Sigmoid colon (tissue), 7 donors: ENCODE results near the gene ZNF513. TPM values are rescaled to one million over a fixed set of nuclear protein-coding genes. Genes with fewer than 3 reads are reported as not detected.

ENCODE experiments used
- DNase-seq: peaks from one replicate; pipeline ENCODE4 v3.0.0-alpha.2; 2019
- H3K27ac ChIP-seq, 4 donors: fragments of 200-600 bp; sonication (generic); one replicate each; pipeline ENCODE4 v1.5.1; 2016 to 2019; ENCODE audit warnings: mild to moderate bottlenecking in 1 of 4
- H3K27me3 ChIP-seq, 3 donors: fragments of 200-600 bp; sonication (generic); one replicate each; pipeline ENCODE4 v1.5.1; 2019; ENCODE audit warnings: mild to moderate bottlenecking in 1 of 3
- H3K36me3 ChIP-seq, 4 donors: fragments of 200-600 bp; sonication (generic); one replicate each; pipeline ENCODE4 v1.5.1; 2016 to 2019
- H3K4me1 ChIP-seq, 4 donors: fragments of 200-600 bp; sonication (generic); one replicate each; pipeline ENCODE4 v1.5.1; 2017 to 2019
- H3K4me3 ChIP-seq, 4 donors: fragments of 200-600 bp; sonication (generic); one replicate each; pipeline ENCODE4 v1.5.1; 2017 to 2019; ENCODE audit warnings: mild to moderate bottlenecking in 2 of 4, moderate library complexity in 1 of 4
- H3K9me3 ChIP-seq, 4 donors: fragments of 200-600 bp in 3 of 4; sonication (generic) in 3 of 4; one replicate each; pipeline versions ENCODE4 v1.5.1 to v1.6.1; 2013 to 2019
- EP300 ChIP-seq, 4 donors: sonication (generic); formaldehyde crosslinking; IDR thresholded peaks; one replicate each; pipeline ENCODE4 v1.6.1; 2017; ENCODE audit warnings: antibody characterized with exemption in 4 of 4
- POLR2A ChIP-seq, 2 donors: fragments of 450-650 bp; IDR thresholded peaks; one replicate each; pipeline ENCODE4 v1.6.1; 2016; ENCODE audit warnings: antibody characterized with exemption in 2 of 2, mild to moderate bottlenecking in 2 of 2, moderate library complexity in 2 of 2
- POLR2AphosphoS5 ChIP-seq, 4 donors: sonication (generic); formaldehyde crosslinking; IDR thresholded peaks; one replicate each; pipeline ENCODE4 v1.6.1; 2017; ENCODE audit warnings: antibody characterized with exemption in 4 of 4
- WGBS, 2 donors: extraction: QIAGEN DNeasy Blood & Tissue Kit; methylation state at CpG; one replicate each; pipeline ENCODE4 v1.1.7; 2013; 5-methylcytosine and 5-hydroxymethylcytosine counted together
- intact Hi-C: fragments of 100-400 bp; cut with DNase I; formaldehyde crosslinking; loops from one replicate; pipeline ENCODE4 v1.15.1; 2023
- polyA plus RNA-seq, 3 donors: library from polyadenylated mRNA; stranded (reverse); fragments of 200-250 nt; gene quantifications; one replicate each; pipeline ENCODE4 v1.2.3, GENCODE V29; 2013
- total RNA-seq, 4 donors: library from RNA; depleted of rRNA; stranded (reverse); fragments of >200 nt; gene quantifications; one replicate each; pipeline ENCODE4 v1.1.0, GENCODE V29; 2016
- TF ChIP-seq, protein P1 (sequence below), 4 experiments: fragments of 450-650 bp in 3 of 4; fragments of 200-600 bp in 1 of 4; IDR thresholded peaks; one replicate each; pipeline ENCODE4 v1.5.1; 2016 to 2019; ENCODE audit warnings: antibody characterized with exemption in 4 of 4, mild to moderate bottlenecking in 3 of 4, moderate library complexity in 2 of 4
- donor health status: healthy with polysubstance abuse.
- donor health status: Bipolar disorder and iron deficiency.
- donor health status: healthy.

The ZNF513 gene
- total and polyA plus RNA-seq, 7 donors = 5.0 to 27.5 (median 8.7) TPM

DNA sequence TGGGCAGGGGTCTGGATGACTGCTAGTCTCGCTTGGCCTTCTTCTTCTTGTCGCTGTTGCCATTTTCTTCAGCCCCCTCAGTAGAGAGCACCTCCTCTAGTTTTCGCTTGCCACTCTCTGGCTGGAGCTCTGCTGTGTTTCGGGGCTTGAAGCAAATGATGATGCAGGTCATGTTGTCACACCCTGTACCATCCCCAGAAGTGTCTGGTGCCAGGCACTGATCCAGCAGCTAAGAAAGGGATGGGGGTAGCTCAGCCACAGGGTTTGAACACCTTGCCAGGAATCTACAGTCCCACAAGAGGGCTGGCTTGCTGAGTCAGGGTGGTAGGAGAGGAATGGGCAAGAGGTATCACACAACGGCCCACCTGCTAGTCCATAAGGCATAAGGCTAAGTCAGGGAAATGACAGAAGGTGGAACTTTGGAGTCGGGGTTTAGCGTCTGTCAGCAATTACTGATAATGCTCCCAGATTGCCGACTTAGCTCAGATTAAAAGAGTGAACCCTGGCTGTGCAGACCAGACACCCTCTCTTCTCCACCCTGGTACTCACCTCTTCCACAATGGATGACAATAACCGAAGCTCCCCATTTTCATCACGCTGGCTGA lies 1.1 kb upstream of the ZNF513 start:
- peaks cover 0 to 23% (median 21%) of the 10 kb centered on the region in 4 donors for H3K4me1 ChIP-seq
- H3K36me3 ChIP-seq = peaks cover 28 to 76% (median 34%) of the 10 kb centered on the region in 4 donors
- H3K4me3 ChIP-seq = no peak overlapping the region
- WGBS, 2 donors = 94 to 95% methylated on average over 10 of the region's 10 CpGs
- TF ChIP-seq, protein P1, sequence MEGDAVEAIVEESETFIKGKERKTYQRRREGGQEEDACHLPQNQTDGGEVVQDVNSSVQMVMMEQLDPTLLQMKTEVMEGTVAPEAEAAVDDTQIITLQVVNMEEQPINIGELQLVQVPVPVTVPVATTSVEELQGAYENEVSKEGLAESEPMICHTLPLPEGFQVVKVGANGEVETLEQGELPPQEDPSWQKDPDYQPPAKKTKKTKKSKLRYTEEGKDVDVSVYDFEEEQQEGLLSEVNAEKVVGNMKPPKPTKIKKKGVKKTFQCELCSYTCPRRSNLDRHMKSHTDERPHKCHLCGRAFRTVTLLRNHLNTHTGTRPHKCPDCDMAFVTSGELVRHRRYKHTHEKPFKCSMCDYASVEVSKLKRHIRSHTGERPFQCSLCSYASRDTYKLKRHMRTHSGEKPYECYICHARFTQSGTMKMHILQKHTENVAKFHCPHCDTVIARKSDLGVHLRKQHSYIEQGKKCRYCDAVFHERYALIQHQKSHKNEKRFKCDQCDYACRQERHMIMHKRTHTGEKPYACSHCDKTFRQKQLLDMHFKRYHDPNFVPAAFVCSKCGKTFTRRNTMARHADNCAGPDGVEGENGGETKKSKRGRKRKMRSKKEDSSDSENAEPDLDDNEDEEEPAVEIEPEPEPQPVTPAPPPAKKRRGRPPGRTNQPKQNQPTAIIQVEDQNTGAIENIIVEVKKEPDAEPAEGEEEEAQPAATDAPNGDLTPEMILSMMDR (IDR thresholded peaks at IDR 0.05) = no peak
- no peak for TF ChIP-seq POLR2A (IDR thresholded peaks at IDR 0.05)
- TF ChIP-seq EP300 (IDR thresholded peaks at IDR 0.05) = no peak
- TF ChIP-seq POLR2AphosphoS5 (IDR thresholded peaks at IDR 0.05) = no peak
- peak overlapping the region; percentile 84 to 90 (median 88) for H3K27ac ChIP-seq
- no peak for DNase-seq
- no peaks in the 10 kb centered on the region for H3K27me3 ChIP-seq
- no peaks in the 10 kb centered on the region for H3K9me3 ChIP-seq
- intact Hi-C loops = loop anchor here (2.0 kb wide), 1 partner anchor 27 kb away; the partner anchor contains the start of gene PPM1G

DNA sequence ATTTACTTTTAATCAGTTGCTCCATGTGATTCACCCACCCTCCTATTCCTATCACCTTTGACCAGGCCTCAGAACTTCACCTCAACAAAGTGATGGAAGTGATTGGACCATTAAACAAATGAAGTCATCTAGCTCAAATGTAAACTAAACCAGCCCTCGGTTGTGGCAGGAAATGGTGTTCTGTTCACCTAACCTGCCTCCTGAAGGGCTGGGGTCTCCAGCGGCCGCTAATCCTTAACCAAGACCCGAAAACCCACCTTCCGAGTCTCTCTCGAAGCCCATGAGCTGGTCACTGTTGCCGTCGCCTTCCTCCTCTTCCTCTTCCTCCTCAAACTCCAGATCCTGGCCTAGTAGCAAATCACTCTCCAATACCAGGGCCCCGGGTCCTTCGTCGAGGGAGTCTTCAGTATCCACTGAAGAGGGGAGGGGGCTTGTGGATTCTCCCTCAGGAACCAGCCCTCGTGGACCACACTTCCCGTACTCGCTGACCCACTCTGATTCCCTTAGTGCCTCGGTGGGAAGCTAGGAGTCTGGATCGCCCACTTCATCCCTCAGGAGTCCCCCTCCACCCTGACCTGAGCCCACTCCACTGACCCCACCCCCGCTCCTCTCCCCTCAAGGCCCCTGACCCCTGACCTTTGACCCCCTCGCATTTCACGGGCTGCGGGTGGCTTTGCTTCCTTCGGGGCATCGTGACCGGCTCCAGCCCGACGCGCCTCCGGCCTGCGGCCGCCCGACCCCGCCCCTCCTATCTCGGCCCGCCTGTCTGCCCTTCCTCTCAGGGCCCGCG lies 503 bp downstream of the ZNF513 start:
- peak overlapping the region; percentile 84 to 90 (median 88) for H3K27ac ChIP-seq
- intact Hi-C loops = loop anchor here (1.0 to 2.0 kb wide), 2 partner anchors 10 to 29 kb away; partner anchors contain the start of genes EIF2B4, PPM1G and SNX17
- peak overlapping the region; percentile 51 to 87 (median 72) for H3K4me3 ChIP-seq
- DNase-seq = peak; percentile 88
- 1% methylated on average over 35 of the region's 35 CpGs for WGBS, 2 donors
- peaks cover 43 to 76% (median 46%) of the 10 kb centered on the region in 4 donors for H3K36me3 ChIP-seq
- H3K27me3 ChIP-seq = no peaks in the 10 kb centered on the region
- H3K9me3 ChIP-seq = no peaks in the 10 kb centered on the region
- TF ChIP-seq POLR2AphosphoS5 (IDR thresholded peaks at IDR 0.05) (peak in 3 of 4 donors; percentile 6 to 49 (median 18)), POLR2A (IDR thresholded peaks at IDR 0.05) (no peak)
- H3K4me1 ChIP-seq = peaks cover 0 to 23% (median 21%) of the 10 kb centered on the region in 4 donors

DNA sequence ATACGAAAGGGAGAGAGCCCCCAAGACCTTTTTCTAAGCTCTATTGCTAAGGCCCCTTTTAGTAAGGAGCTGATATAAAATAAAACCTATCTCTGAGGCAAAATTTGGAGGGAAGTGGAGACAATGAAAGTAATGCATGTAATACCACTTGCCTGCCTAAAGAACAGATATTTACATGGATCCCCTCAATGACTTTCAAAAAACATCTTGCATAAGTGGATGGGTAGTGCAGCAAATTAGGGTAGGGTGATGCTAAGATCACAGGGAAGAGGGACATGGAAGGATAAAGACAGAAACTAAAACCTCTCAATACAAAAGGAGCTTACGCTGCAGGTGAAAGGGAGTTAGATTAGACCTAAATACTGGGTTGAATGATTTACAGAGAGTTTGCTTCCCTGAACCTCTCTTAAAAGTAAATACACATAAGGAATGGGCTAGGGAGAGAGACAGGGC lies 1.1 kb downstream of the ZNF513 start:
- Histone ChIP-seq H3K9me3 (no peaks in the 10 kb centered on the region), H3K4me1 (peaks cover 0 to 23% (median 21%) of the 10 kb centered on the region in 4 donors), H3K36me3 (peaks cover 43 to 76% (median 47%) of the 10 kb centered on the region in 4 donors), H3K27me3 (no peaks in the 10 kb centered on the region), H3K4me3 (peak overlapping the region in 3 of 4 donors; percentile 67 to 87 (median 76)), H3K27ac (peak overlapping the region; percentile 84 to 90 (median 88))
- WGBS, 2 donors = 45 to 78% methylated on average over 2 of the region's 2 CpGs
- TF ChIP-seq, protein P1 (IDR thresholded peaks at IDR 0.05) = no peak
- TF ChIP-seq EP300 (IDR thresholded peaks at IDR 0.05) (no peak), POLR2AphosphoS5 (IDR thresholded peaks at IDR 0.05) (no peak), POLR2A (IDR thresholded peaks at IDR 0.05) (no peak)
- no peak for DNase-seq
- intact Hi-C loops = no loop called here

DNA sequence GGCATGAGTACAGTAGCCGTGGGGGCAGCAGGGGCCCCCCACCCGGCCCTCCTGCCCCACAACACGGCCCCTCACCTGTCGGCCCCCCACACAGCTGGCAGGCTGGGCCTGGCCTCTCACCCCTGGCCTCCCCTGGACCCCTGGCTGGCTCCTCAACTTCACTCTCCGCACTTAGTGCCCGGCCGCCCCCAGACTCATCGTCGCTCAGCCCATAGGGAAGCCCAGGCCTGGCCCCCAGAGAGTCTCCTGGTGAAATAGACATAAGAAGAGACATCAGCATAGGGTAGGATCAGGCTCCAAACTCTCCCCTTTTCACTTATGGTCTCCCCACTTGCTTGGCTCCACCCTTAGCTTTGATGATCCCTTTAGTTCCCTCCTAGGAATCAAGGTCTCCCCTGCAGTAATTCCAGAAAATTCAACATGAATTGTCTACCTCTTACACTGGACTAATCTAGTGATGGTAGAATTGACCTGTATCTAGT lies 1.7 kb downstream of the ZNF513 start:
- H3K4me1 ChIP-seq = peaks cover 0 to 23% (median 21%) of the 10 kb centered on the region in 4 donors
- H3K27ac ChIP-seq = peak overlapping the region in 3 of 4 donors; percentile 9 to 90 (median 88)
- WGBS, 2 donors = 88 to 93% methylated on average over 9 of the region's 9 CpGs
- intact Hi-C loops = no loop called here
- H3K4me3 ChIP-seq = no peak overlapping the region
- no peaks in the 10 kb centered on the region for H3K27me3 ChIP-seq
- no peak for DNase-seq
- H3K36me3 ChIP-seq = peaks cover 42 to 76% (median 48%) of the 10 kb centered on the region in 4 donors
- H3K9me3 ChIP-seq = no peaks in the 10 kb centered on the region
- TF ChIP-seq, protein P1 (IDR thresholded peaks at IDR 0.05) = no peak
